Measurements from ENCODE around the gene P2RY12. TPM values are rescaled to one million over a fixed set of nuclear protein-coding genes. Genes with fewer than 3 reads are reported as not detected.

Gene P2RY12
- total and polyA plus RNA-seq, 2 of the 4 experiments (the other 2 are of a cell fraction) = not detected

DNA sequence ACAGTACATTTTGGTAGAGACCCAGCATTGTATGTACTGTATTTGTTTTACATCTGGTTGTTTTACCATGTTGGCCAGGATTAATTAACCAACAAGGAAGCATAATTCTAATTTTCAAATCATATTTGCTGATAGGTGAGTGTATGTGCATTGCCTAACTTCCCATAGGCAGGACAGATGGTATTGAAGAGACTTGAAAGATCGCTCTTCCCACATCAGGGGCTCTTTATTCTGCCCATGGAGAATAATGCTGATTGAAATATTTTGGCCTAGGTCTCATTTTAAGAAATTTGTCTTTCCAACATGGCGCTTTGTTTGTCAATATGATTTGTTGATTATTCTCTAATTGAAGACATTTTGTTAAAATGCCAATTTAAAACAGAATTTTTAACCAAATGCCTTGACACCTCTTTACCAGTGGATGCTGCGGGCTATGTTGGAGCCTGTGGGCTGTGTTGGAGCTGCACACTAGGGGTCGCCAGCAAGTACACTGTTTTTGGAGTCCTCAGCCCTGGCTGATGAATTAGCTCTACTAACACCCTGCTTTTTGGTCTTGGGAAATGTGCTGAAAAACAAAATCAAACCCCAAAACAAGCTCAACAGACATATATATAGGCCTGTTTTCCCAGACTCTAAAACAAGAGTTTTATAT lies 5.3 kb downstream of the P2RY12 start:
- no peak overlapping the region for H2BK15ac ChIP-seq (ENCODE audit: low read depth, low read length)
- no peak overlapping the region for H3K4ac ChIP-seq (ENCODE audit: low read depth, low read length)
- H4K91ac ChIP-seq (ENCODE audit: insufficient read depth, low read depth, low read length) = no peak overlapping the region
- ChIA-PET POLR2A (ENCODE audit: unreplicated experiment) (no interaction called here), CTCF (interaction anchor here (0.6 kb wide), 1 partner anchor 9 kb away, joined by 3 read pairs; no protein-coding TSS in a partner anchor)
- in situ Hi-C loops (cut with MboI; ENCODE audit: low sequenced_read_pairs) (no loop called here), dilution Hi-C loops (cut with HindIII; ENCODE audit: low sequenced_read_pairs, unreplicated experiment) (no loop called here), intact Hi-C loops (cut with micrococcal nuclease) (loop anchor here (5.0 kb wide), 1 partner anchor 538 kb away; no protein-coding TSS in a partner anchor)
- ATAC-seq (ENCODE audit: low read depth) = peak; percentile 64
- H3K56ac ChIP-seq (ENCODE audit: extremely low read depth, insufficient read depth, low read length) = no peak overlapping the region
- no peak overlapping the region for H3K18ac ChIP-seq (ENCODE audit: low read depth, low read length)
- H2BK20ac ChIP-seq (ENCODE audit: low read depth, low read length) = no peak overlapping the region
- no peak overlapping the region for H3K14ac ChIP-seq (replicated peaks; ENCODE audit: low read depth, low read length)
- H2AK5ac ChIP-seq (ENCODE audit: low read depth, low read length) = no peak overlapping the region
- H4K8ac ChIP-seq (ENCODE audit: low read depth in 2 of 2, low read length in 2 of 2) = no peak overlapping the region
- H3K4me1 ChIP-seq (ENCODE audit: control insufficient read depth, insufficient read depth, low read length) = no peaks in the 10 kb centered on the region
- no peaks in the 10 kb centered on the region for H4K20me1 ChIP-seq (ENCODE audit: insufficient read depth, low read length)
- no peak overlapping the region for H3K9ac ChIP-seq (ENCODE audit: low read depth, low read length)
- H2BK5ac ChIP-seq (ENCODE audit: low read depth, low read length, poor library complexity, severe bottlenecking) = no peak overlapping the region
- no peak for DNase-seq
- no peak overlapping the region for H3K23ac ChIP-seq (ENCODE audit: low read depth, low read length)
- no peak overlapping the region for H2AK9ac ChIP-seq (replicated peaks; ENCODE audit: low read depth, low read length, poor library complexity)
- H2AFZ ChIP-seq (replicated peaks; ENCODE audit: low read length, poor library complexity) = no peak overlapping the region
- H2BK120ac ChIP-seq (ENCODE audit: low read depth, low read length) = no peak overlapping the region
- TF ChIP-seq, protein P1, sequence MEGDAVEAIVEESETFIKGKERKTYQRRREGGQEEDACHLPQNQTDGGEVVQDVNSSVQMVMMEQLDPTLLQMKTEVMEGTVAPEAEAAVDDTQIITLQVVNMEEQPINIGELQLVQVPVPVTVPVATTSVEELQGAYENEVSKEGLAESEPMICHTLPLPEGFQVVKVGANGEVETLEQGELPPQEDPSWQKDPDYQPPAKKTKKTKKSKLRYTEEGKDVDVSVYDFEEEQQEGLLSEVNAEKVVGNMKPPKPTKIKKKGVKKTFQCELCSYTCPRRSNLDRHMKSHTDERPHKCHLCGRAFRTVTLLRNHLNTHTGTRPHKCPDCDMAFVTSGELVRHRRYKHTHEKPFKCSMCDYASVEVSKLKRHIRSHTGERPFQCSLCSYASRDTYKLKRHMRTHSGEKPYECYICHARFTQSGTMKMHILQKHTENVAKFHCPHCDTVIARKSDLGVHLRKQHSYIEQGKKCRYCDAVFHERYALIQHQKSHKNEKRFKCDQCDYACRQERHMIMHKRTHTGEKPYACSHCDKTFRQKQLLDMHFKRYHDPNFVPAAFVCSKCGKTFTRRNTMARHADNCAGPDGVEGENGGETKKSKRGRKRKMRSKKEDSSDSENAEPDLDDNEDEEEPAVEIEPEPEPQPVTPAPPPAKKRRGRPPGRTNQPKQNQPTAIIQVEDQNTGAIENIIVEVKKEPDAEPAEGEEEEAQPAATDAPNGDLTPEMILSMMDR (conservative IDR thresholded peaks at IDR 0.05; ENCODE audit: low read depth, low read length) = peak; percentile 50
- TF ChIP-seq BHLHE40 (IDR thresholded peaks at IDR 0.05; ENCODE audit: low read depth, low read length) = no peak
- TF ChIP-seq SMC3 (IDR thresholded peaks at IDR 0.05; ENCODE audit: low read depth, low read length) = peak; percentile 41
- TF ChIP-seq RAD21 (IDR thresholded peaks at IDR 0.05; ENCODE audit: low read length) = peak; percentile 34
- no peak overlapping the region for H4K5ac ChIP-seq (ENCODE audit: low read depth, low read length)
- H3K9me1 ChIP-seq (ENCODE audit: insufficient read depth, low read length) = no peaks in the 10 kb centered on the region
- BruUV-seq (replicated peaks) = no TSS peak
- H3K36me3 ChIP-seq (ENCODE audit: control insufficient read depth, insufficient read depth, low read length) = no peaks in the 10 kb centered on the region
- H3K79me1 ChIP-seq (ENCODE audit: low read depth in 1 of 2, low read length in 2 of 2) = no peaks in the 10 kb centered on the region
- no peaks in the 10 kb centered on the region for H3K9me3 ChIP-seq (ENCODE audit: control insufficient read depth, insufficient read depth, low read length)
- no peak overlapping the region for H3K27ac ChIP-seq (ENCODE audit: insufficient read depth, low read length)
- H3K4me3 ChIP-seq (ENCODE audit: insufficient read depth, low read depth, low read length) = no peak overlapping the region
- H3K27me3 ChIP-seq (ENCODE audit: control insufficient read depth, insufficient read depth, low read length) = no peaks in the 10 kb centered on the region
- H3K4me2 ChIP-seq (ENCODE audit: low read depth, low read length) = no peak overlapping the region
- no CpG with 5 or more reads among the region's 4 CpGs for WGBS, 2 experiments (ENCODE audit: extremely low coverage in 2 of 2, insufficient read length in 1 of 2)
